Natural killer cell (primary cell): ENCODE data around the gene CXorf58. TPM values are rescaled to one million over a fixed set of nuclear protein-coding genes. Genes with fewer than 3 reads are reported as not detected.

Experiments
- ATAC-seq, 3 donors: fragments of 150-1000 bp in 2 of 3; fragments of 200-7000 bp in 1 of 3; cut with Tn5 transposase; 1 replicate in 1 of 3; 2 replicates in 2 of 3; pipeline ENCODE4 v1.10.0; 2021; ENCODE audit warnings: mild to moderate bottlenecking in 2 of 3, moderate library complexity in 2 of 3
- DNase-seq, 2 donors: peaks; one replicate each; pipeline versions ENCODE4 v3.0.0 to v3.0.0-alpha.2; 2013 to 2021; ENCODE audit warnings: mixed read lengths in 1 of 2
- H3K27ac ChIP-seq: one replicate; pipeline ENCODE4 v1.5.1; 2013; ENCODE audit warnings: mild to moderate bottlenecking, low read length
- H3K27me3 ChIP-seq: one replicate; pipeline ENCODE4 v1.6.1; 2013; ENCODE audit warnings: low read length; ENCODE audit not compliant: control insufficient read depth, insufficient read depth
- H3K36me3 ChIP-seq: one replicate; pipeline ENCODE4 v1.6.1; 2013; ENCODE audit warnings: low read length; ENCODE audit not compliant: control insufficient read depth, insufficient read depth
- H3K4me1 ChIP-seq: one replicate; pipeline ENCODE4 v1.6.1; 2013; ENCODE audit warnings: low read length; ENCODE audit not compliant: control insufficient read depth, insufficient read depth
- H3K4me3 ChIP-seq: one replicate; pipeline ENCODE4 v1.5.1; 2013; ENCODE audit warnings: low read length
- H3K9me3 ChIP-seq: one replicate; pipeline ENCODE4 v1.6.1; 2013; ENCODE audit warnings: low read length; ENCODE audit not compliant: control insufficient read depth, insufficient read depth
- H3K27ac Mint-ChIP-seq, 2 donors: one replicate each; pipeline ENCODE4 v1.8.0; 2022; ENCODE audit warnings: mild to moderate bottlenecking in 2 of 2, mixed read lengths in 2 of 2, moderate library complexity in 1 of 2
- H3K27me3 Mint-ChIP-seq, 2 donors: one replicate each; pipeline ENCODE4 v1.8.0; 2022; ENCODE audit warnings: low read depth in 2 of 2, mixed read lengths in 2 of 2
- H3K36me3 Mint-ChIP-seq: one replicate; pipeline ENCODE4 v1.8.0; 2022; ENCODE audit warnings: mixed read lengths
- H3K4me1 Mint-ChIP-seq, 2 donors: one replicate each; pipeline ENCODE4 v1.8.0; 2022; ENCODE audit warnings: mixed read lengths in 2 of 2
- H3K4me3 Mint-ChIP-seq: one replicate; pipeline ENCODE4 v1.8.0; 2022; ENCODE audit warnings: mild to moderate bottlenecking, moderate library complexity, mixed read lengths
- H3K9me3 Mint-ChIP-seq, 2 donors: one replicate each; pipeline ENCODE4 v1.8.0; 2022; ENCODE audit warnings: mixed read lengths in 2 of 2
- WGBS: methylation state at CpG from one replicate; pipeline ENCODE4 v1.1.7; 2013; ENCODE audit warnings: missing lambda C conversion rate; ENCODE audit not compliant: insufficient coverage; 5-methylcytosine and 5-hydroxymethylcytosine counted together
- intact Hi-C: fragments of 100-400 bp; cut with micrococcal nuclease; formaldehyde crosslinking; loops from one replicate; pipeline ENCODE4 v1.14.2; 2022
- total RNA-seq, 4 donors: library from RNA; stranded (reverse); fragments of 120-200 nt in 1 of 4; gene quantifications; one replicate each; pipeline versions ENCODE4 v1.2.3 to v1.2.4, GENCODE V29; 2013 to 2022
- TF ChIP-seq, protein P1 (sequence below): fragments of 200-600 bp; IDR thresholded peaks from one replicate; pipeline ENCODE4 v1.8.0; 2022; ENCODE audit warnings: antibody characterized with exemption

CXorf58 gene
- total RNA-seq, 3 donors from 2014 or later (not counting 1 experiment from before 2014, with no cell fraction given), result not detected

DNA sequence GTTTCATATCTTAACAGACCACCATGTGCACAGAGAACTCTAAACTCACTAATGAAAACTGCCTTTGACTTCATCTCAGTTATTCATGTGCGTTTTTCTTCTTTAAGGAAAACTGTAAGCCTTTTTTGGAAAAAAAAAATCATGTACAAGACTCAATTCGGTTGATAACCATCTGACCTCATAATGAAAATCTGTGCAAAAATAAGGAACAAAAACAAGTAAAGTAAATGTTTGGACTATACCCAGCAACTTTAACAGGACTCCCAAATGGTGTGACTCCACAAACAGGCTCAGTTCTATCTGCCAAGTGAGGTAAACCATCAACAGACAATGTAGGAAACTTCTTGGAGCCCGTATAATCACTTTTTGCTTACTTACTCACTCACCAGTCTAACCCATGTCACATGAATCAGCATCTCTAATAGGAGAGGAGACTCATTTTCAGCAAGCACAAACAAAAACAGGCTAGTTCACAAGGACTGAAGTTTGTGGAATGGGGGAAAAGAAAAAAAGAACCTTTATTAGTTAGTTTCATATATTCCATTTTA lies 9.3 kb upstream of the CXorf58 start:
- H3K36me3 Mint-ChIP-seq, result no peaks in the 10 kb centered on the region

DNA sequence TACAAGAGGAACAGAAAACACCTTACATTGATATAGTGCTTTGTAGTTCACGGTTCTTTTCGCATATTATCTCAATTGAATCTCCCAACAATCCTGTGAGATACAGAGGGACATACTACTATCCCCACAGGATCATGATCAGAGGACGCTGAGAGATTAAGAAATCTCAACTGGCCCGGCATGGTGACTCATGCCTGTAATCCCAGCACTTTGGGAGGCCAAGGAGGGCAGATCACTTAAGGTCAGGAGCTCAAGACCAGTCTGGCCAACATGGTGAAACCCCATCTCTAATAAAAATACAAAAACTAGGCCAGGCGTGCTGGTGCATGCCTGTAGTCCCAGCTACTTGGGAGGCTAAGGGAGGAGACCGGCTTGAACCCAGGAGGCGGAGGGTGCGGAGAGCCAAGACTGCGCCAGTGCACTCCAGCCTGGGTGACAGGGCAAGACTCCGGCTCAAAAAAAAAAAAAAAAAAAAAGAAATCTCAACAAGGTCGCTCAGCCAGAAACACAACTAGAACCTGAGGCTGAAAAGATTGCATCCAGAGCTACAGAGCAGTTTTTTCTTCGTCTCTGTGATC lies 7.5 kb upstream of the CXorf58 start:
- WGBS, result 94% methylated on average over 10 of the region's 12 CpGs
- no peak overlapping the region for H3K27ac Mint-ChIP-seq
- Histone ChIP-seq H3K4me1 (peaks cover 6% of the 10 kb centered on the region), H3K36me3 (no peaks in the 10 kb centered on the region), H3K9me3 (no peaks in the 10 kb centered on the region), H3K4me3 (no peak overlapping the region), H3K27ac (no peak overlapping the region), H3K27me3 (no peaks in the 10 kb centered on the region)
- H3K4me3 Mint-ChIP-seq, result no peak overlapping the region
- H3K27me3 Mint-ChIP-seq, result no peaks in the 10 kb centered on the region
- intact Hi-C loops, result loop anchor here (5.0 to 10.0 kb wide), 2 partner anchors 158 to 344 kb away; partner anchors contain the start of gene ACOT9
- no peaks in the 10 kb centered on the region for H3K4me1 Mint-ChIP-seq
- ATAC-seq (no peak), DNase-seq (no peak)
- TF ChIP-seq, protein P1, sequence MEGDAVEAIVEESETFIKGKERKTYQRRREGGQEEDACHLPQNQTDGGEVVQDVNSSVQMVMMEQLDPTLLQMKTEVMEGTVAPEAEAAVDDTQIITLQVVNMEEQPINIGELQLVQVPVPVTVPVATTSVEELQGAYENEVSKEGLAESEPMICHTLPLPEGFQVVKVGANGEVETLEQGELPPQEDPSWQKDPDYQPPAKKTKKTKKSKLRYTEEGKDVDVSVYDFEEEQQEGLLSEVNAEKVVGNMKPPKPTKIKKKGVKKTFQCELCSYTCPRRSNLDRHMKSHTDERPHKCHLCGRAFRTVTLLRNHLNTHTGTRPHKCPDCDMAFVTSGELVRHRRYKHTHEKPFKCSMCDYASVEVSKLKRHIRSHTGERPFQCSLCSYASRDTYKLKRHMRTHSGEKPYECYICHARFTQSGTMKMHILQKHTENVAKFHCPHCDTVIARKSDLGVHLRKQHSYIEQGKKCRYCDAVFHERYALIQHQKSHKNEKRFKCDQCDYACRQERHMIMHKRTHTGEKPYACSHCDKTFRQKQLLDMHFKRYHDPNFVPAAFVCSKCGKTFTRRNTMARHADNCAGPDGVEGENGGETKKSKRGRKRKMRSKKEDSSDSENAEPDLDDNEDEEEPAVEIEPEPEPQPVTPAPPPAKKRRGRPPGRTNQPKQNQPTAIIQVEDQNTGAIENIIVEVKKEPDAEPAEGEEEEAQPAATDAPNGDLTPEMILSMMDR, result no peak
- no peaks in the 10 kb centered on the region for H3K36me3 Mint-ChIP-seq
- no peaks in the 10 kb centered on the region for H3K9me3 Mint-ChIP-seq

More for the DNA sequence above, 9.3 kb upstream of the CXorf58 start:
- DNase-seq, result no peak
- Mint-ChIP-seq H3K9me3 (no peaks in the 10 kb centered on the region), H3K27ac (no peak overlapping the region), H3K27me3 (no peaks in the 10 kb centered on the region), H3K4me3 (no peak overlapping the region), H3K4me1 (no peaks in the 10 kb centered on the region)
- TF ChIP-seq, protein P1, result no peak
- Histone ChIP-seq H3K9me3 (no peaks in the 10 kb centered on the region), H3K36me3 (no peaks in the 10 kb centered on the region), H3K27ac (no peak overlapping the region), H3K4me1 (peaks cover 6% of the 10 kb centered on the region), H3K4me3 (no peak overlapping the region), H3K27me3 (no peaks in the 10 kb centered on the region)
- no peak for ATAC-seq
- intact Hi-C loops, result no loop called here
- WGBS, result 93% methylated on average over 2 of the region's 3 CpGs

DNA sequence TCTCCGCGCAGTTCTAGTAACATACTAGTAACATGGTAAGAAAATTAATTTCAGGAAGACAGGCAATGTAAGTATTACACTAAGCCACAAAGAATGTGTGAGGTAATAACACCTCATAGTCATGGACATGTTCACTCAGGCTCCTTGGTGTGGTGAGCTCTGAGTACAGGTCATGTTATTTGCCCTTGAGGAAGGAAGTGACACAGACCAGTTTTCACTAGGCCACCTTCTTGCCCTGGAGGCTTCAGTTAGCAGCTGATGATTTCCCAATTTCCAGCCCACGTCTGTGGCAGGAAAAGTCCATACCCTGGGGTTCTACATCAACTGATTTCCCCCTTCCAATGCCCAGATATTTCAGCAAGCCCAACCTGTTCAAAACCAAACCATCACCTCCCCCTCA lies 6.7 kb upstream of the CXorf58 start:
- Mint-ChIP-seq H3K27ac (no peak overlapping the region), H3K4me3 (no peak overlapping the region), H3K36me3 (no peaks in the 10 kb centered on the region), H3K9me3 (no peaks in the 10 kb centered on the region), H3K27me3 (no peaks in the 10 kb centered on the region), H3K4me1 (no peaks in the 10 kb centered on the region)
- H3K27me3 ChIP-seq, result no peaks in the 10 kb centered on the region
- WGBS, result 20% methylated on average over 1 of the region's 3 CpGs
- DNase-seq (no peak), ATAC-seq (peak in 1 of 3 donors; percentile 44)
- TF ChIP-seq, protein P1, result no peak
- H3K9me3 ChIP-seq, result no peaks in the 10 kb centered on the region
- H3K27ac ChIP-seq, result no peak overlapping the region
- intact Hi-C loops, result loop anchor here (5.0 to 10.0 kb wide), 2 partner anchors 159 to 344 kb away; partner anchors contain the start of gene ACOT9
- H3K4me3 ChIP-seq, result no peak overlapping the region
- H3K4me1 ChIP-seq, result peaks cover 6% of the 10 kb centered on the region
- H3K36me3 ChIP-seq, result no peaks in the 10 kb centered on the region
